Upper lobe of left lung (tissue), 4 donors: ENCODE results near the gene PEPD.

Experiments
- CTCF ChIP-seq, 6 experiments: fragments of 450-650 bp in 4 of 6; fragments of 200-600 bp in 2 of 6; sonication (generic) in 2 of 6; IDR thresholded peaks; one replicate each; pipeline ENCODE4 v1.5.1; 2016 to 2019; ENCODE audit warnings: antibody characterized with exemption in 6 of 6
- POLR2A ChIP-seq, 4 donors: fragments of 450-650 bp; IDR thresholded peaks; one replicate each; pipeline ENCODE4 v1.5.1; 2016 to 2017; ENCODE audit warnings: antibody characterized with exemption in 4 of 4, mild to moderate bottlenecking in 2 of 4
- POLR2AphosphoS5 ChIP-seq, 2 donors: sonication (generic); formaldehyde crosslinking; IDR thresholded peaks; one replicate each; pipeline ENCODE4 v1.5.1; 2017; ENCODE audit warnings: antibody characterized with exemption in 2 of 2

DNA sequence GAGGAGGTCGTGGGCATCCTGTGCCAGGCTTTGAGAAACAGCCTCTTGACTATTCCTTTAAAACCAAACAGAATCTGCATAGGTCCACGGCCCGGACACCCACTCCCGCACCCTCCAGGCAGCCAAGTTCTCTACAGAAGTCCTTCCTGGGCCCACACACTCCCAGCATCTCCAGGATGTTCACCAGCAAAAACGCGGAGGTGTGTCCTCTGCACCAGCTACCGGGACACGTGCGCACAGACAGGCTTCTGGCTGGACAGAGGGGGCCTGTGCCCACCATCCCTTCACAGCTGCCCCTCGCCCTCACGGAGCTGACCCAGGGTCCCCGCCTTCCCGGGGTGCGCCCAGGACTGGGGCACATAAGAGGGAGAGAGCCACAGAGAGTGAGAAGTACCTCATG, 103.8 kb downstream of the PEPD start:
- TF ChIP-seq CTCF (IDR thresholded peaks at IDR 0.05) (no peak), POLR2AphosphoS5 (IDR thresholded peaks at IDR 0.05) (no peak), POLR2A (IDR thresholded peaks at IDR 0.05) (no peak)
